ENCODE results near the gene LCE7A. TPM values are rescaled to one million over a fixed set of nuclear protein-coding genes. Genes with fewer than 3 reads are reported as not detected.

LCE7A gene, protein sequence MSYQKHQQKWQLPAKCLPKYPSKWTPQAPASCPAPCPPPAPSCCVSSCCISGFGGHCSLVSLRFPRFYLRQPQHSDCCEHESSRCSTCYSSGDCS
- polyA plus RNA-seq (2013, experiment 1 of 2; ENCODE audit: insufficient read length): not detected
- not detected for polyA plus RNA-seq (2013, experiment 2 of 2; ENCODE audit: insufficient read length)

DNA sequence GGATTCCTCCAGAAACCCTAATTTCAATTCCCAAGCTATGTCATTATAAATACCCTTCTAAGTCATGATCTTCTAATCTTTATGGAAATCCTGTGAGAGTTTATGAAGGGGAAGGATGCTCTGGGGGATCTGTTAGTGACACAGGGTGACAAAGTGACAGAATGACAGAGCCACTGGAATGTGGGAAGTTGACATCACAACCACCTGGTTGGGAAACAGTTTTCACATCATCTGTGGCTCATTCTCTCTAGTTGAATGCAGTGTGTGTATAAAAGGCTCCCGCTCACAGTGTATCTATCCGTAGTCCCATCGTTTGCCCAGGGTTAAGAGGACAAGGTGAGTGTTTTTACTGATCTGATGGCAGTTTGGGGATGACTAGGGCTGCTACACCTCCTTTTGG lies at the start of gene LCE7A:
TSS of gene LCE7A (plus strand) at position 301 of the 400 bp plus-strand sequence. CDS start 702 bp downstream, outside the sequence.
- no peak for DNase-seq

DNA sequence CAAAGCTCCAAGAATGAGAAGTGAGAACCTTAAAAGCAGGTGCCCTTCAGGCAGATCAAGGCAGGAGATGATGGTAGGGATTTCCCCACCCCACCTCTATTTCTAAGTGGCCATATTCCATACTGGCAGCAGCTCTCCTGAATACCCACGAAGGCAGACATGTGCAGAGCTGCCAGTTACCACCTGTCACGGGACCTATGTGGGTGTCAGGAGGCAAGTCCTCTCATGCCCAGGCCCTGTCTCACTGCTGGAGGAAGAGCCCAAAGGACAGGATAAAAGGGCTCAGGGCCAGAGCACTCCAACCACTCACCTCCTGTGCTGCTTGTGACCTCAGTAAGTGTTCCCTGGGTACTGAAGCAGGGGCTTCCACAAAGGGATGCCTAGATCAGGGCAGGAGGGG lies 48.7 kb upstream of the LCE7A start:
- no peak for DNase-seq

- DNase-seq: no peak
Measured at GRCh38 chr1:152811671-152812070, 48.1 kb upstream of the LCE7A start, which contains the start of gene LCE1B. LCE1B (plus strand) TSS chr1:152811971; CDS start chr1:152812447, 476 bp downstream.

GRCh38 chr1:152817309-152817708 lies 42.5 kb upstream of the LCE7A start:
- DNase-seq: no peak

- no peak for DNase-seq
Measured at GRCh38 chr1:152823294-152823693, 36.5 kb upstream of the LCE7A start.

GRCh38 chr1:152824964-152825363 lies 34.8 kb upstream of the LCE7A start:
- no peak for DNase-seq

DNA sequence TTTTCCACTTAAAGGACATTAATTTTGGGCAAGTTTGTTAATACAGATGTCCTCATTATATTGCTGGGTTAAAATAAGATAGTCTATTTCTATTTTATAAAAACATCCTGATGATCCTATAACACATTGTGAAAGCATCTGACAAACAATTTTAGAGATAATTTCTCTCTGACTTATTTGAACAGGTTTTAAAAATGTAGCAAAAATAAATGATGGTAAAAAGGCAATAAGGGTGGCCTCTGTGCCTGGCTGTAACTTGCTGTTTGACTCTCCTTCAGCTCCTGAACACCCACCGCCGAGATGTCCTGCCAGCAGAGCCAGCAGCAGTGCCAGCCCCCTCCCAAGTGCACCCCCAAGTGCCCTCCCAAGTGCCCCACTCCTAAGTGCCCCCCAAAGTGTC lies 32.6 kb upstream of the LCE7A start, which contains the start of gene LCE1A:
TSS of gene LCE1A (plus strand) at position 301 of the 400 bp plus-strand sequence. CDS start at position 301, 0 bp downstream.
- DNase-seq: no peak

DNA sequence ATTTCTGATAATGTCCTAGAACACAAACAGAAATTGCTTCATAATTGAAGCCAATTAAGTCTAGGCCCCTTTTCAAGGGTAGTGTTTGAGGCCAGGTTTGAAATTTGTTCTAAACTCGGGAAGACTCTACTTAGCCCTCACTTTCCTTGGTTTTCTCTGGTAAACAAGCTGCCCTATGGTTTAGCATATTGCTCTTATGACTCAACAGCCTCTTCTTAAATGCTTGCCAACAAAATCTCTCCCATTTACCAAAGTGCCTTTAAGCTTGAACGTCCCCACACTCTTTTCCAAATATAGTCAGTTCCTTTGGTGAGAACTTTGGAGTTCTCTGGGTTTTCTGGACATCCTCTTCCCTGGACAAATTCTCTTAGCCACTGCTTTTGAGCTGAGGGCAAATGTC lies 22.9 kb upstream of the LCE7A start:
- no peak for DNase-seq

DNA sequence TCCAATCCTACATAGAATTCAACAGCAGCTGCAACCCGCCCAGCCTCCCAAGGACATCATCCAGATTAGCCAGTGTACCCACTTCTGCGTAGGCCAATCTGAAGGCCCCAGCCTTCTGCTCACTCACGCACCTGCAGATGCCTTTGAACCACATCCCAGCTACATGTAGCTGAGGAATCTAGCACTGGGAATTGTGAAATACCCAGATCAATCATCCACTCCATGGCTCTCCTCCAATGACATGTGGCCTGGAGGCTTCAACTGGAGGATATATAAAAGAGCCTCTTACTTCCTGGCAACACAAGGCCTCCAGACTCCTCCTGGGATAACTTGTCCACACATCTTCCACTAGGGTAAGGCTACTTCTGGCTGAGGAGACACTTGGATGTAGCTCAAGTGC lies 17.2 kb upstream of the LCE7A start, which contains the start of gene LCE6A:
TSS of gene LCE6A (plus strand) at position 301 of the 400 bp plus-strand sequence. CDS start 665 bp downstream, outside the sequence.
- no peak for DNase-seq

DNA sequence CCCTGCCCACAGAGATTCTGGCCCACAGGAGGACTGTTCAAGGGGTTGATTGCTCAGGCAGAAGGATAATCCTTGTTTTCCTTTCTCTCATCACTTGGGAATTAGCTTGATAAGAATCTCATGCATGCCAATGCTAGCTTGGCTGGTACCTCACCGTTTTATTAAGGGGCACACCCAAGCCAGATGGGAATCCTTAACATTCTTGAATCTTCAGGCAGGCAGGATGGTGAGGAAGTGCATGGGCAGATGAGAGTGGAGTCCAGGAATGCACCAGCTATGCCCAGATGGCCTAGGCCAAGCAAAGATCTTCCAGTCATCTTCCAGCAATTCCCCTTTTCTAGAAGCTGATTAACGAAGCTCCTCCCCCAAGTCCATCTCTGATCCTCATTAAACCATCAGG lies 4.1 kb upstream of the LCE7A start:
- DNase-seq: no peak

GRCh38 chr1:152858062-152858461 lies 1.7 kb upstream of the LCE7A start:
- DNase-seq: no peak

DNA sequence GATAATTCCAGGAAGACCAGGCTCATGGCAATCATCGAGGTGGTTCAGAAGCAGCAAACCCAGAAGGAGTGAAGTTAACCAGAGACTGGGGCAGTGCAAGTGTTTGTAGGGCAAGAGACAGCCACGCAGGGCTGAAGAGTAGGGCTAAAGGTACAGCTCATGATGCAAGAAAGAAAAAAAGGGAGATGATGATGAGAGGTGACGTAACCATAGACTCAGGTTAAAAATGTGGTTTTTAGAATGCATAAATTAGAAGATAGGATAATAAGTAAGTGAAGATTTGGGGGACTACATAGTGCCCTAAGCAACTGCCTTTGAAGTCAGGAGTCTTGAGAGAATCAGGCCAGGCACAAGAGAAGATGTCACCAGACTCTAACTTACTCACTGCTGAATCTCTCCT lies 333 bp downstream of the LCE7A start:
- DNase-seq: no peak

DNA sequence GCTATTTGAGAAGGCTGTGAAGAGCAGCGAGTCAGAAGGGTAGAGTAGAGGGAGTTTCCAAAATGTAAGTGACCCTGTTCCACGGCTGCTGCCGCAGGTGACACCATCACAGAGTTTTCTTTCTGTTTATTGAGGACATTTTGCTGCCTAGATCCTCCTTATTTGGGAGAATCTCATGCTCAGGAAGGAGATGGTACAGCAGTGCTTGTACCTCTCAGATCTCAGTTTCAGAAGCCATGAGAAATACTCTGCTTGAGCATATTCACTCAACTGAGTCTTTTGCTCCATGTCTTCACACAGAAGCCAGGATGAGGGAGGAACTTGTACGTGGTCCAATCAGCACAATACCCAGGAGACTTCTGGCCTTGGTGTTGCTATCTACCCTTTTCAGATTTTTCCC lies 1.6 kb downstream of the LCE7A start:
- DNase-seq: no peak

- DNase-seq: no peak
Measured at GRCh38 chr1:152864443-152864842, 4.6 kb downstream of the LCE7A start.

- no peak for DNase-seq
Measured at GRCh38 chr1:152866321-152866720, 6.5 kb downstream of the LCE7A start.

DNA sequence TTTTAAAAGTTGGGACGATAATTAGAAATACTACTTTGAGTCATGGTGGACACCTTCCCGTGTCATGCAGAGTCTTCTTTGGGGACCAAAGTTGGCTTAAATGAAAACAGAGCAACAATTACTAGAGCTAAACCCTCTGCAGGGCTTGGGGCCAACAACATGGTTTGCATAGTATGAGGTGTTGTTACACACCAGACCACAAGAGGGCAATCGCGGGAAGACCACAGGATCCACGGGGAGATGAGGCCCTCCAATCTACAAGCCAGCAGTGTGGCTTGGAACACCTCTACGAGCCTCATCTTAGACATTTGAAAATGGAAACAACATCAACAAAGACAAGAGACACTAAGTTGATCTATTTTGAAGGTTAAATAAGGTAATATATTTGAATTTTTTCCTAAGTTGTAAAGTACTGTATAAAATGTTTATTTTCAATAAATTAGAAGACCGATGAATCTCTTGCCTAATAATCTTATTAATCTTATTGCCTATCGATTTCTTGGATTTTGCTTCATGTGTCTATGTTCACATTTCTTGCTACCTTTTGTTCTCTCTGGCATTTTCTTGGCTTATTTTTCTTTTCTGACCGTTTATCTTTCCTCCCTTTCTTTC lies 10.1 kb downstream of the LCE7A start:
- peak; percentile 67 for DNase-seq

DNA sequence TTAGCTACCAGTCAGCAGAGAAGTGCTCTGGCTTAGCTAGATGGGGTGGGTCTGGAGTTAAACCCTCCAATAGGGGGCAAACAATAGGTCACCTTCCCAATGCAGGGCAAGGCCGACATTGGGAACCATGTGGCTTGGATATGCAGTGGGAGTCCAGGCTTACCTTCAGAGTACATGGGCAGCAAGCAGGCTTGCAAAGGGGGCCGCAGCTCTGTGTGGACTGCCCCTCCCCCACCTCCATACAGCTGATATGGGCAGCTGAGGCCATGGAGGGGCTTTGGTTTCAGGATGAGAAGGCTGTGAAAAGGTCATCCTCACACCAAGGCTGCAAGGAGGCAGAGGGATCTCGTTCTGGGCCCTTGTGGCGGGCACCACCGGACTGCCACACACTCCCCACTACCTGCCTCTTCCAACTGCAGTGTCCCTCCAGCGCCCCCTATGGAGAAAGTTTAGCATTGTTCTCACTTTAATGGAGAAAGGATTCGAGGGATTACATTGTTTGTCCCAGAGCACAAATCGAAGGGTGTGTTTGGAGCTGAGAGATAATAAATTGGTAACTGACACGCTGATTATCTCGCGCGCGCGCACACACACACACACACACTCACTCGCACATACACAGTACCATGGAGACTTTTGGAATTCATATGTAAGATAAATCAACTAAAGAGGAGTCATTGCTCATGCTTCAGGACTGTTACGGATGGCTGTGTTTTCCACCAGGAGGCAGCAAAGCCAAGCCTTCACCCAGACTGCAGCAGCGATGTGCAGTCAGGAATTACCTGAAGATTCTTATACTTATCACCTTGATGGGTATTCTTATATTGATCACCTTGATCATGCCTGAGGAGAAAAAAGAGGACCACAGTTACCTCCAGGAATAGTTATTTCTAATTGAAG lies 11.3 kb downstream of the LCE7A start:
- DNase-seq: peak; percentile 38

DNA sequence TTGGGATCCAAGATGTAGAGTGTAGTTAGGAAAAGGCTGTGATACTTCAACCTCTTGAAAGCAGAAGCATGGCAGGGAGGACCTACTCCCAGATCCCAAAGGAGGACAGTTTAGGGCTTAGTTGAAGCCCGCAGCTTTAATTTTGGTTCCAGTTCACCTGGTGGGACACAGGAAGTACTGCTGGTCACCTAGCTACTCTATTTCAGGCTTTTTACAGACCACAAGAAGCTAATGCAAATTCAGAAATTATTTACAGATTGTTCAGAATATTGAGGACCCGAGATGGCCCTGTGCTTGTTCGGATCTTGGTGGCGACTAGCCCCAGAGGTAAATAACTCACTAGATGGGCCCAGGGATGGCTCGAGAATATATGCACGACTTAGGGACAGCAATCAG lies 11.9 kb downstream of the LCE7A start:
- no peak for DNase-seq

DNA sequence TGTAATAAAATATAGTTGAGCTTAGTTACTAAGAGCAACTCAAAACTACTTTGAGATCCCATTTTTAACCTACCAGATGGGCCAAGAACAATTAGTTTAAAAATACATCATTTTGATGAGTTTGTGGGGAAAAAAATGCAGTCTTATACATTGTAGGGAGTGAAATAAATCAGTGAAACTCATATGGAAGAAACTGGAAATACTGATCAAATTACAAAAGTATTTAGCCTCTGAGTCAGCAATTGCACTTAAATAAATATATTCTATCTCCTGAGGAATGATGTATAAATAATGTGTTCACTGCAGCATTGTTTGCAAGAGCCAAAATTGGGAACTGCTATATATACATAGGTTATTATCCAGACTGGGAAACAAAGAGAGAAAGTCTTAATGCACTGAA lies 13.7 kb downstream of the LCE7A start:
- peak; percentile 84 for DNase-seq

GRCh38 chr1:152876827-152877226 lies 17.0 kb downstream of the LCE7A start:
- DNase-seq: no peak

- DNase-seq: no peak
Measured at GRCh38 chr1:152878042-152878441, 18.2 kb downstream of the LCE7A start, which contains the start of gene SMCP. SMCP (plus strand) TSS chr1:152878322; CDS start chr1:152884423, 6,101 bp downstream.

- DNase-seq: no peak
Measured at GRCh38 chr1:152879559-152880198, 19.9 kb downstream of the LCE7A start.

- DNase-seq: no peak
Measured at GRCh38 chr1:152880316-152880715, 20.5 kb downstream of the LCE7A start.

Measured in fibroblast of skin of abdomen (primary cell).